Right lobe of liver (tissue), 4 donors: Measurements from ENCODE around the gene SYT1.

ENCODE experiments used
- POLR2A ChIP-seq: fragments of 450-650 bp; IDR thresholded peaks from one replicate; pipeline ENCODE4 v1.6.1; 2017; ENCODE audit warnings: antibody characterized with exemption, mild to moderate bottlenecking
- TF ChIP-seq, protein P1 (sequence below), 4 donors: fragments of 200-600 bp in 3 of 4; fragments of 450-650 bp in 1 of 4; IDR thresholded peaks; one replicate each; pipeline versions ENCODE4 v1.5.1 to v1.8.0; 2016 to 2022; ENCODE audit warnings: antibody characterized with exemption in 4 of 4, mild to moderate bottlenecking in 2 of 4
- donor health status: DM: no; HTN: no; CAD: no.
- donor health status: DM: no; HTN: no; CAD: no.
- donor health status: DM: no; HTN: yes; CAD: no.

DNA sequence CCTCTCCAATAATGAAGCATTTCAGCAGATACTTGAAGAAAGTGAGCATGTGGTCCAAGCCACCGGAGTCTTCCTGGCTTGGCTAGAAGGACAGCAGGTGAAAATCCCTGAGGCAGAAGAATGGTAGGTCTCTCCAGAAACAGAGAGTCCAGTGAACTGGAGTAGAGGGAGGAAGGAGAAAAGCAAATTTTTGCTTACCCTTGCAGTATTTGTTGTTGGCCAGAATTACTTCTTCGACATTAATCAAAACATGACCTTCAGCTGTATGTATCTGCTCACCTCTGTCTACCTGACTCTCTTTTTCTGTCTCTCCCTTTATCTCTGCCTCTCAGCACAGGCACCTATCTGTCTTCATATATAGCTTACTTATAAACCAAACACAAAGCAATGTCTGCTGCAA lies 208.9 kb downstream of the SYT1 start:
- TF ChIP-seq, protein P1, sequence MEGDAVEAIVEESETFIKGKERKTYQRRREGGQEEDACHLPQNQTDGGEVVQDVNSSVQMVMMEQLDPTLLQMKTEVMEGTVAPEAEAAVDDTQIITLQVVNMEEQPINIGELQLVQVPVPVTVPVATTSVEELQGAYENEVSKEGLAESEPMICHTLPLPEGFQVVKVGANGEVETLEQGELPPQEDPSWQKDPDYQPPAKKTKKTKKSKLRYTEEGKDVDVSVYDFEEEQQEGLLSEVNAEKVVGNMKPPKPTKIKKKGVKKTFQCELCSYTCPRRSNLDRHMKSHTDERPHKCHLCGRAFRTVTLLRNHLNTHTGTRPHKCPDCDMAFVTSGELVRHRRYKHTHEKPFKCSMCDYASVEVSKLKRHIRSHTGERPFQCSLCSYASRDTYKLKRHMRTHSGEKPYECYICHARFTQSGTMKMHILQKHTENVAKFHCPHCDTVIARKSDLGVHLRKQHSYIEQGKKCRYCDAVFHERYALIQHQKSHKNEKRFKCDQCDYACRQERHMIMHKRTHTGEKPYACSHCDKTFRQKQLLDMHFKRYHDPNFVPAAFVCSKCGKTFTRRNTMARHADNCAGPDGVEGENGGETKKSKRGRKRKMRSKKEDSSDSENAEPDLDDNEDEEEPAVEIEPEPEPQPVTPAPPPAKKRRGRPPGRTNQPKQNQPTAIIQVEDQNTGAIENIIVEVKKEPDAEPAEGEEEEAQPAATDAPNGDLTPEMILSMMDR (IDR thresholded peaks at IDR 0.05): no peak
- TF ChIP-seq POLR2A: no peak
